HG02642 (cell line): Measurements from ENCODE around the gene TXN.
"Not testable (repeated sequence)": the region's sequence is repeated elsewhere in the genome, so short reads cannot be mapped to it uniquely, and the experiment has no call there.

Experiments
- ATAC-seq: cut with Tn5 transposase; IDR thresholded peaks from one replicate; pipeline ENCODE4 v1.9.1; 2021; ENCODE audit warnings: mild to moderate bottlenecking; ENCODE audit not compliant: unreplicated experiment, poor library complexity

Gene TXN

GRCh38 chr9:110257956-110258355 is 1.6 kb upstream of the TXN start:
- no peak for ATAC-seq

GRCh38 chr9:110257097-110257841 is 962 bp upstream of the TXN start:
- ATAC-seq = peak; percentile 1

GRCh38 chr9:110255463-110256379 is 586 bp downstream of the TXN start:
- peak; percentile 26 for ATAC-seq

GRCh38 chr9:110255034-110255462 is 1.3 kb downstream of the TXN start:
- no peak for ATAC-seq

- ATAC-seq = no peak
These were observed 1.8 kb downstream of the TXN start for GRCh38 chr9:110254500-110254899.

GRCh38 chr9:110252509-110253139 is 3.7 kb downstream of the TXN start:
- no peak for ATAC-seq

GRCh38 chr9:110251770-110252169 is 4.5 kb downstream of the TXN start:
- not testable (repeated sequence) for ATAC-seq

- ATAC-seq = no peak
These were observed 5.1 kb downstream of the TXN start for GRCh38 chr9:110251212-110251611.

- ATAC-seq = no peak
These were observed 6.7 kb downstream of the TXN start for GRCh38 chr9:110249603-110250002.

- no peak for ATAC-seq
These were observed 7.9 kb downstream of the TXN start for GRCh38 chr9:110248361-110248760.

GRCh38 chr9:110246214-110246613 is 10.1 kb downstream of the TXN start:
- no peak for ATAC-seq

- no peak for ATAC-seq
These were observed 11.7 kb downstream of the TXN start for GRCh38 chr9:110244616-110245015.

- ATAC-seq = no peak
These were observed 14.4 kb downstream of the TXN start for GRCh38 chr9:110241858-110242321.

GRCh38 chr9:110241260-110241857 is 14.9 kb downstream of the TXN start:
- ATAC-seq = no peak

- no peak for ATAC-seq
These were observed 16.1 kb downstream of the TXN start for GRCh38 chr9:110240198-110240597.

- ATAC-seq = no peak
These were observed 28.0 kb downstream of the TXN start for GRCh38 chr9:110228321-110228720.

- ATAC-seq = no peak
These were observed 31.7 kb downstream of the TXN start for GRCh38 chr9:110224583-110224982.

GRCh38 chr9:110220809-110221208 is 35.5 kb downstream of the TXN start:
- ATAC-seq = no peak

GRCh38 chr9:110217656-110218099 is 38.6 kb downstream of the TXN start:
- no peak for ATAC-seq

- no peak for ATAC-seq
These were observed 41.5 kb downstream of the TXN start for GRCh38 chr9:110214586-110215355.
